LHCN-M2 (cell line): ENCODE results near the gene WTIP. TPM values are rescaled to one million over a fixed set of nuclear protein-coding genes. Genes with fewer than 3 reads are reported as not detected.
"Not testable (repeated sequence)": the region's sequence is repeated elsewhere in the genome, so short reads cannot be mapped to it uniquely, and the experiment has no call there.

Experiments
- DNase-seq: peaks from one replicate; pipeline ENCODE4 v3.0.0-alpha.2; 2012; ENCODE audit warnings: low read depth
- total RNA-seq: library from RNA; depleted of rRNA; stranded (reverse); fragments of >200 nt; gene quantifications from 2 replicates; pipeline ENCODE4 v1.2.3, GENCODE V29; 2014

Gene WTIP
- total RNA-seq, 1 experiment from 2014 or later = 24.3 TPM

DNA sequence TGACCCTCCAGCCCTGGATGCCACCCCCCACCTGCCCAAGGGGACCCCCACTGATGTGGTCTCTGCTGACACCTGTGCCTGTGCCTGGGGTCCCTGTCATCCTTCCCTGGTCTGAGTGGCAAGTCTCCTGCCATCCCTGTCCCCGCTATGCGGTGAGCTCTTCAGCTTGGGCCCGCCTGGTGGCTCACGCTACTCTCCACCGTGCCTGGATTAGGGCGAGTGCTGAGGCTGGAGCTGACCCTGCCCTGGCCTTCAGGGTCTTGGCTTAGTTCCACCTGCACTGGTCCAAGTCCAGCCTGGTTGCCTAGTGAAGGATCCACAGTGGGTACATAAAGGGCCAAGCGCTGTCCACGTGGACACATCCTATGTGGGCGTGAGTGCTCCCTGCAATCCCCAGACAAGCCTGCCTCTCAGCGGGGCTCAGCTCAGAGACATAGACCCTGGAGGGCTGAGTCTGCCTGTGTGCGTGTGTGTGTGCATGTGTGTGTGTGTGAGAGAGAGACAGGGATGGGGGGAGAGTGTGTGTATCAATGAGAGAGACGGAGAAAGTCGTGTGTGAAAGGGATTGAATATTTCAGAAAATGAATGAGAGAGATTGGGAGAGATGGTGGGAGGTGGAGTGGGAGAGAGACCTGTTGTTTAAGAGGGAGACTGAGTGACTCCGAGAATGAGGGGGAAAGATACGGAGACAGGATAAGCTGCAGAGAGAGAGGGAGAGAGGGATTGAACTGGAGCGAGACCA is 22.1 kb downstream of the WTIP start:
- DNase-seq = no peak

GRCh38 chr19:34504273-34504808 is 22.8 kb downstream of the WTIP start:
- no peak for DNase-seq

DNA sequence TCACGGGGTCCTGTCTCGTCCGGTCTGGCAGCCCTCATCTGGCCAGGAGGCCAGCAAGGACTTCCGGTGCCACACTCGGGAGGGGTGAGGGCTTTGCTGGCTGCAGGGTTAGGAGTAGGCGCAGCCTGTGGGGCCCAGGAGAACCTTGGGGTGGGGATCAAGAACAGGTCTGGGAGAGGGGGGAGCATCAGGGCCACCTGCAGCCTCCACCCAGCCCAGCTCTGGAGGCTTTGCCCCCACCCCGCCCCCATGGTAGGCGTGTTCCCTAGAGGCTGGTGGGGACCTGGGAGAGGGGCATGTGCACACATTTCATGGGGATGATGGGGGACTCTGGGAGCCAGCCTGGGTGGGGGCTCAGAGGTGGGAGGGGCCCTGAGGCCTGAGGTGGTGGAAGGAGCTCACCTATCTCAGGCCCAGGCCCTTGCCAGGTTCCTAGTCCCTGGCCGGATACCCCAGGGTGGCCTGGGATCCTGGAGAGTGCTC is 23.3 kb downstream of the WTIP start:
- no peak for DNase-seq

DNA sequence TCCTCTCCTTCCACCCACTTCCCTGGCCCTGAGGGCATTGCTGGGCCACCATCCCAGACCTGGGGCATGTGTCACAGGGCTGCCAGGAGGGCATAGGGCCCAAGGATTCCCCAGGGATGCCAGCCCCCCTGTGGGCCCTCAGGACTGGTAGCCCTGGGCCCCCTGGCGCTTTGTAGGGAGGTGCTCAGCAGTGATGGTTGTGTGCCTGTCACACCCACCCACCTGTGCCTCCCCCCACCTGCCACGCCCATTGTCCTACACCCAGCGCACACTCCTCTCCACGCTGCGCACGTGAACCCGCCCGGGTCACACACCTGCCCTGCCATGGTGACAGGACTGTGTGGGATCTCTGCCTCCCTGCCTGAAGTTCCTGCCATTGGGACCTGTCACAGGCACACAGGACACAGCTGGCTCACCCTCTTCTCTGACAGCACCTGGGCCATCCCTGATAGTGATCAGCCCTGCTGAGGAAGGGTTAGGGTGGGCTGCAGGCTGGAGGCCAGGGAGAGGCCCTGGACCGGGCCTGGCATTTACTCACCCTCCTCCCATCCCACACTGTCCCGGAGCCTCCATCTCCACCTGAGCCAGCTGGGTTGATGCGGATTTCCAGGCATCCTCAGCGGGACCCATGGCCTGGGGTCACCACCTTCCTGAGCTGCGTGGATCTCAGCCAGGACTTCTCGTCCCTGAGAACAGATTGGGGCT is 23.9 kb downstream of the WTIP start:
- no peak for DNase-seq

DNA sequence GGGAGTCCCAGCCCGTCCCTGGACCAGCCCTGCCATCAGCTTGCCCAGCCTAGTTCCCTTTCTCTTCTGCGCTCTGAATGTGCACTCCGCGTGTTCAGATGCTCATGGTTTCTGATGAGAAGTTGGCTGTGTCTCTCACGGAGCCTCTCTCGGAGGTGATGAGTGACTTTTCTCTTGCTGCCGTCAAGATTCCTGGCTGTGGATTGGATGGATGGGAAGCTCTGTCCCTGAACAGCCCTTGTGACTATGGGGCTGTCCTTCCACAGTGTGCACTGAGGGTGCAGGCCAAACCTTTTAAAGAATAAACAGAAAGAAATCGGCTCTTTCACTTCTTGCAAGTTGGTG is 24.4 kb downstream of the WTIP start:
- DNase-seq = no peak

DNA sequence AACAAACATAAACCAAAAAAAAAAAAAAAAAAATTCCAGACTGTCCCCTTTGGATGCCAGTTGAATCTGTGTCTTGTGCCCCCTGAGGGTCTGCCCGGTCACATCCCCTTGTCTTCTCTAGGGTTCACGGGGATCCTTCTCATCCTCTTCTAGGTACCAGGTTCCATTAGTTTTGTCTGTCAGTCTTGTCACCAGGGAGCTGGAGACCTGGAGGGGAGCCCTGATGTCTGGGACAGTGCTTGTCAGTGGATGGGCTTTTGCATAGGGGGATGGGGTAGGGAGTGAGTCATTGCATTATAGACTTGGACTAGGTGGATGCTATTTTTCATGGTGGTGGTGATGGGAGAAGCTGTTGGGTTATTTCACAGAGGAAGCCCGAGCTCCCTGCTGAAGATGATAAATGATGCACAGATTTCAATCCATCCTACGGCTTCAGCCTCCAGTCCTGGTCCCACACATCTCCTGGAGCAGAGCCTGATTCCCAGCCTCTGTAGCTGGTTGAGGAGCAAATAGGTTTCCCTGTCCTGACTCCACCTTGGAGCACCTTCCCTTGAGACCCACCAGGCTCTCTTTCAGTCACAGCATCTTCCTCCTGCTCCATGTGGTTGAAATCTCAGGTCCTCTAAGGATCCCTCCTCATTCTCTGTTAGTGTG is 26.0 kb downstream of the WTIP start:
- no peak for DNase-seq

- DNase-seq = no peak
These were observed 27.0 kb downstream of the WTIP start for GRCh38 chr19:34508540-34508939.

DNA sequence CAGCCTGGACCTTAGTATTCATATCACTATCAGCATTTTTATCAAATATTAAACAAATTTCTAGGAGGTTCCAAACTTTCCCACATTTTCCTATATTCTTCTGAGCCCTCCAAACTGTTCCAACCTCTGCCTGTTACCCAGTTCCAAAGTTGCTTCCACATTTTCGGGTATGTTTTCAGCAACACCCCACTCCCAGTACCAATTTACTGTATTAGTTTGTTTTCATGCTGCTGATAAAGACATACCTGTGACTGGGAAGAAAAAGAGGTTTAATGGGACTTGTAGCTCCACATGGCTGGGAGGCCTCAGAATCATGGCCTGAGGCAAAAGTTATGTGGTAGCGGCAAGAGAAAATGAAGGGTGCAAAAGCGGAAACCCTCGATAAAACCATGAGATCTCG is 29.3 kb downstream of the WTIP start:
- DNase-seq = not testable (repeated sequence)

GRCh38 chr19:34512254-34512822 is 30.8 kb downstream of the WTIP start:
- no peak for DNase-seq

DNA sequence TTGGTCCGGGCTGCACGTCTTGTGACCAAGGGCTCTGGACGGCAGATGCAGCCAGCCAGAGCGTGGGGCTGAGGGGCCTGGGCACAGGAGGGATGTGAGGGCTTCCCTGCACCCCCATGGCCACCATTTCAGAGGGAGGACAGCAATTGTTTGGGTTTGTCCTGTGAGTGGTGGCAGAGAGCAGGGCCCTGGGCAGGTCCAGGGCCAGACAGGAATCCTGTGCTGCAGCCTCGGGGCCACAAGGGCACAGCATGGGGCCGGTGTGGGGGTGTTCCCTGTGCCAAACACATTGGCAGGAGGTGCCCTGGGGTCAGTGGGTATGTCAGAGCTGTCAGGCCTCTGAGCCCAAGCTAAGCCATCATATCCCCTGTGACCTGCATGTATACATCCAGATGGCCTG is 32.2 kb downstream of the WTIP start:
- no peak for DNase-seq

DNA sequence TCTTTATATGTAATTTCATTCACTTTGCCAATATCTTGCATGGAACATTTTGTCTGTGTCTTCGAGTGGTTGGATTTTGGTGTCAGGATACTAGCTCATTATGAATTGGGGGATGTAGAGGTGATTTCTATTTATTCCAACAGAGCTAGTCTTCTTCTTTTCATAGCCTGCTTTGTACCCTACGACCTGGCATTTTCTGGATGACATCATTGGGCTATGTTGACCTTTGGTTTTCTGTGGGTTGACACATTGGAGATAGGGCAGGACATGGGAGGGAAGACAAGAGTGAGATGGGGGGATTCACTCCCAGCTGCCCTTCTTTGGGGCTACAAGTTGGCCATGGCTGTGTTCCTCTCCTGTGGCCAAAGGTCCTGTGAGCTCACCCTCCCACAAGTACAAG is 38.0 kb downstream of the WTIP start:
- DNase-seq = no peak

- DNase-seq = no peak
These were observed 41.9 kb downstream of the WTIP start for GRCh38 chr19:34523408-34523807.

- DNase-seq = no peak
These were observed 43.4 kb downstream of the WTIP start for GRCh38 chr19:34525001-34525400.

GRCh38 chr19:34534206-34534605 is 52.6 kb downstream of the WTIP start:
- no peak for DNase-seq

GRCh38 chr19:34539396-34539795 is 57.8 kb downstream of the WTIP start:
- DNase-seq = no peak

- DNase-seq = no peak
These were observed 59.4 kb downstream of the WTIP start for GRCh38 chr19:34540811-34541557.

GRCh38 chr19:34549833-34550232 is 68.3 kb downstream of the WTIP start:
- DNase-seq = no peak

- peak; percentile 24 for DNase-seq
These were observed 73.9 kb downstream of the WTIP start for GRCh38 chr19:34555447-34555846.

DNA sequence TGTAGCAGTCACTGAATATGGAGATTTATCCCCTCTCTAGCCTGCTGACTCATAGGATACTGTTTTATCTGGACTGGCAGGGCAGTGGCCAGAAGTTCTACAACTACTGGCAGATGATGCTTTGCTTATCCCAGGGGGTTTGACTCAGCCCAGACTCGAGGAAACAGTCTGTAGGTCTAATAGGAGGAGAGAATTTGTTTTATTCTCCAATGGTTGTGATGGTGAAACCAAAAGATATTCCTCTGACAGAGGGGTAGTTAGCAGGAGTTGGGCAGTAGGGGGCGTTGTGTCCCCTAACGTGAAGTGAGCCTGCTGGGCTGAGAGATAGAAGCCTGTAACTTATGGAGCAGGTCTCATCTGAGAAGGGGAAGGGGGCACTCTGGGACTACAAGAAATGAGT is 74.9 kb downstream of the WTIP start:
- DNase-seq = peak; percentile 81

DNA sequence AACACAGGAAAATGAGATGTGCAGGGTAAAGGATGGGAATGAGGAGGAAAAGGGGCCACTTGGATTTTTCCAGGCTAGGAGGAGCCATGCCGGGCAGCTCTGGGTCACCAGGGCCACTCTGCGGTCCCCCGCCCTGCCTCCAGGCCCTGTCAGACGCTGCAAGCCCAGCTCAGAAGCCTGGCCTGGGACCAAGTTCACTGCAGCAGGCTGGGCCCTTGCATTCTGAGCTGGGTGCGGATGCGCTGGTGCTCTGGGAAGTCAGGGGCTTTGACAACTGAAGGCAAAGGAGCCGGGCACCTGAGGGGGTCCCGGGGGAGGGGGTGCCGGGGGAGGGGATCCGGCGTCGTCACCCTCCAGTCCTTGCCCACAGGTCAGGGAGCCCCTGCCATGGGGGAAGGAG is 77.5 kb downstream of the WTIP start:
- DNase-seq = no peak

- no peak for DNase-seq
These were observed 78.7 kb downstream of the WTIP start for GRCh38 chr19:34560229-34560628.
